Aorta (tissue), 5 donors: ENCODE data around the gene LMX1B. TPM values are rescaled to one million over a fixed set of nuclear protein-coding genes. Genes with fewer than 3 reads are reported as not detected.

ENCODE experiments used
- ATAC-seq: fragments of 200-7000 bp; cut with Tn5 transposase; one replicate; pipeline ENCODE4 v1.9.1; 2022; ENCODE audit warnings: moderate library complexity; ENCODE audit not compliant: low FRiP score
- DNase-seq, 2 donors: peaks; one replicate each; pipeline ENCODE4 v3.0.0-alpha.2; 2020
- H3K27ac ChIP-seq, 2 donors: one replicate each; pipeline ENCODE4 v1.5.1; 2013; ENCODE audit warnings: low read length in 2 of 2, mild to moderate bottlenecking in 2 of 2, moderate library complexity in 2 of 2, control low read depth in 1 of 2, inconsistent platforms in 1 of 2, low read depth in 1 of 2
- H3K27me3 ChIP-seq, 2 donors: one replicate each; pipeline ENCODE4 v1.6.1; 2013; ENCODE audit warnings: control low read depth in 1 of 2, low read length in 1 of 2, mild to moderate bottlenecking in 1 of 2, moderate library complexity in 1 of 2; ENCODE audit not compliant: insufficient read depth in 2 of 2, control insufficient read depth in 1 of 2
- H3K36me3 ChIP-seq, 2 donors: one replicate each; pipeline ENCODE4 v1.6.1; 2013; ENCODE audit warnings: control low read depth in 1 of 2, low read length in 1 of 2, mild to moderate bottlenecking in 1 of 2; ENCODE audit not compliant: insufficient read depth in 2 of 2, control insufficient read depth in 1 of 2
- H3K4me1 ChIP-seq, 2 donors: one replicate each; pipeline ENCODE4 v1.6.1; 2013; ENCODE audit warnings: low read length in 2 of 2, control low read depth in 1 of 2, mild to moderate bottlenecking in 1 of 2, moderate library complexity in 1 of 2; ENCODE audit not compliant: insufficient read depth in 2 of 2, control insufficient read depth in 1 of 2
- H3K4me3 ChIP-seq, 2 donors: one replicate each; pipeline ENCODE4 v1.5.1; 2013; ENCODE audit warnings: low read length in 2 of 2, control low read depth in 1 of 2, mild to moderate bottlenecking in 1 of 2
- H3K9me3 ChIP-seq: one replicate; pipeline ENCODE4 v1.6.1; 2013; ENCODE audit warnings: mild to moderate bottlenecking, low read length; ENCODE audit not compliant: control insufficient read depth
- WGBS, 2 donors: extraction: QIAGEN DNeasy Blood & Tissue Kit; methylation state at CpG; one replicate each; pipeline ENCODE4 v1.1.7; 2013; 5-methylcytosine and 5-hydroxymethylcytosine counted together
- intact Hi-C, 2 donors: fragments of 100-400 bp; cut with DNase I; formaldehyde crosslinking; loops; one replicate each; pipeline versions ENCODE4 v1.14.2 to v1.15.0; 2022
- polyA plus RNA-seq, 2 donors: library from polyadenylated mRNA; stranded (reverse); fragments of 200-250 nt; gene quantifications; one replicate each; pipeline ENCODE4 v1.2.3, GENCODE V29; 2013
- total RNA-seq, 2 donors: library from RNA; stranded (reverse); fragmentation: NEBNext Ultra II Directional; extraction: Animal tissue kit (Norgen Biotek cat#: 25700); gene quantifications; one replicate each; pipeline ENCODE4 v1.2.1, GENCODE V29; 2021
- donor health status: healthy with polysubstance abuse.
- donor health status: Bipolar disorder and iron deficiency.
- donor health status: DM: no; HTN: no; CAD: no.
- donor health status: DM: no; HTN: no; CAD: no.
- donor health status: DM: yes; HTN: yes; CAD: no.

The LMX1B gene
- total and polyA plus RNA-seq, 4 donors = 0.32 to 1.6 TPM; not detected in 2

- H3K4me1 ChIP-seq = no peaks in the 10 kb centered on the region
- intact Hi-C loops = no loop called here
- no peak for ATAC-seq
- DNase-seq = peak; percentile 53 to 65
- H3K27ac ChIP-seq = no peak overlapping the region
- H3K36me3 ChIP-seq = no peaks in the 10 kb centered on the region
- no peaks in the 10 kb centered on the region for H3K9me3 ChIP-seq
- no peak overlapping the region for H3K4me3 ChIP-seq
- no peaks in the 10 kb centered on the region for H3K27me3 ChIP-seq
- WGBS, 2 donors = 52 to 60% methylated on average over 28 to 30 of the region's 30 CpGs
These were observed 88.6 kb downstream of the LMX1B start for GRCh38 chr9:126702151-126703001.

GRCh38 chr9:126703002-126703865 is 89.5 kb downstream of the LMX1B start:
- WGBS, 2 donors = 63 to 66% methylated on average over 14 of the region's 14 CpGs
- Histone ChIP-seq H3K4me1 (no peaks in the 10 kb centered on the region), H3K27me3 (no peaks in the 10 kb centered on the region), H3K4me3 (no peak overlapping the region), H3K27ac (no peak overlapping the region), H3K9me3 (no peaks in the 10 kb centered on the region), H3K36me3 (no peaks in the 10 kb centered on the region)
- ATAC-seq (no peak), DNase-seq (peak; percentile 11 to 51)
- intact Hi-C loops = no loop called here

GRCh38 chr9:126703866-126704156 is 90.1 kb downstream of the LMX1B start:
- no peaks in the 10 kb centered on the region for H3K4me1 ChIP-seq
- 76 to 85% methylated on average over 3 of the region's 3 CpGs for WGBS, 2 donors
- H3K4me3 ChIP-seq = no peak overlapping the region
- ATAC-seq (no peak), DNase-seq (peak in 1 of 2 donors; percentile 33)
- H3K36me3 ChIP-seq = no peaks in the 10 kb centered on the region
- intact Hi-C loops = no loop called here
- no peaks in the 10 kb centered on the region for H3K27me3 ChIP-seq
- H3K9me3 ChIP-seq = no peaks in the 10 kb centered on the region
- no peak overlapping the region for H3K27ac ChIP-seq

- Histone ChIP-seq H3K27ac (no peak overlapping the region), H3K4me3 (no peak overlapping the region), H3K36me3 (no peaks in the 10 kb centered on the region), H3K27me3 (no peaks in the 10 kb centered on the region), H3K9me3 (no peaks in the 10 kb centered on the region), H3K4me1 (no peaks in the 10 kb centered on the region)
- ATAC-seq (no peak), DNase-seq (peak; percentile 48 to 76)
- 41 to 42% methylated on average over 14 of the region's 14 CpGs for WGBS, 2 donors
- intact Hi-C loops = no loop called here
These were observed 90.6 kb downstream of the LMX1B start for GRCh38 chr9:126704157-126704891.

- H3K4me3 ChIP-seq = no peak overlapping the region
These were observed 91.4 kb downstream of the LMX1B start for GRCh38 chr9:126704892-126705766.

GRCh38 chr9:126705767-126706697 is 92.3 kb downstream of the LMX1B start:
- no peaks in the 10 kb centered on the region for H3K9me3 ChIP-seq
- H3K4me1 ChIP-seq = no peaks in the 10 kb centered on the region
- 34 to 39% methylated on average over 39 to 41 of the region's 41 CpGs for WGBS, 2 donors
- intact Hi-C loops = loop anchor here (1.0 to 5.0 kb wide), 2 partner anchors 75 to 76 kb away; no protein-coding TSS in a partner anchor
- H3K4me3 ChIP-seq = no peak overlapping the region
- no peaks in the 10 kb centered on the region for H3K36me3 ChIP-seq
- ATAC-seq = peak; percentile 39
- DNase-seq = peak; percentile 75 to 83
- no peaks in the 10 kb centered on the region for H3K27me3 ChIP-seq
- H3K27ac ChIP-seq = no peak overlapping the region

More at GRCh38 chr9:126704892-126705766, 91.4 kb downstream of the LMX1B start:
- no peaks in the 10 kb centered on the region for H3K9me3 ChIP-seq
- no peak overlapping the region for H3K27ac ChIP-seq
- ATAC-seq = peak; percentile 83
- peak; percentile 81 to 92 for DNase-seq
- H3K4me1 ChIP-seq = no peaks in the 10 kb centered on the region
- no peaks in the 10 kb centered on the region for H3K36me3 ChIP-seq
- 6 to 7% methylated on average over 36 of the region's 36 CpGs for WGBS, 2 donors
- no peaks in the 10 kb centered on the region for H3K27me3 ChIP-seq
- intact Hi-C loops = loop anchor here (1.0 to 5.0 kb wide), 2 partner anchors 76 to 77 kb away; no protein-coding TSS in a partner anchor

GRCh38 chr9:126706698-126707053 is 92.9 kb downstream of the LMX1B start:
- intact Hi-C loops = loop anchor here in 1 of 2 donors (5.0 kb wide), 1 partner anchor 76 kb away; no protein-coding TSS in a partner anchor
- Histone ChIP-seq H3K36me3 (no peaks in the 10 kb centered on the region), H3K27me3 (no peaks in the 10 kb centered on the region), H3K9me3 (no peaks in the 10 kb centered on the region), H3K4me3 (no peak overlapping the region), H3K4me1 (no peaks in the 10 kb centered on the region), H3K27ac (no peak overlapping the region)
- ATAC-seq (no peak), DNase-seq (no peak)
- WGBS, 2 donors = 64 to 69% methylated on average over 5 of the region's 5 CpGs
